GM23338 (cell line): ENCODE measurements around the gene TRIO.

Experiments
- CREB1 ChIP-seq: fragments of 250-450 bp; sonication (Bioruptor Pico); IDR thresholded peaks from 2 replicates; pipeline ENCODE4 v1.5.0; 2020; ENCODE audit warnings: low read depth, mild to moderate bottlenecking, moderate library complexity
- CTCF ChIP-seq, 2 experiments: fragments of 200-600 bp in 1 of 2; sonication (generic) in 1 of 2; conservative IDR thresholded peaks; 2 replicates each; pipeline versions ENCODE4 v1.5.1 to v1.6.1; 2016 to 2017; ENCODE audit warnings: antibody characterized with exemption in 2 of 2, low read depth in 2 of 2, mild to moderate bottlenecking in 2 of 2, moderate library complexity in 1 of 2
- ETS1 ChIP-seq: IDR thresholded peaks from 2 replicates; pipeline ENCODE4 v1.6.1; 2016; ENCODE audit warnings: antibody characterized with exemption
- EZH2 ChIP-seq: fragments of 200-600 bp; sonication (generic); IDR thresholded peaks from one replicate; pipeline ENCODE4 v1.8.0; 2017; ENCODE audit warnings: antibody characterized with exemption, mild to moderate bottlenecking, low read depth; ENCODE audit not compliant: unreplicated experiment
- EZH2phosphoT487 ChIP-seq: fragments of 200-600 bp; sonication (generic); IDR thresholded peaks from one replicate; pipeline ENCODE4 v1.8.1; 2018; ENCODE audit warnings: antibody characterized with exemption; ENCODE audit not compliant: unreplicated experiment
- JUNB ChIP-seq: IDR thresholded peaks from one replicate; pipeline ENCODE4 v1.6.1; 2016; ENCODE audit warnings: antibody characterized with exemption; ENCODE audit not compliant: unreplicated experiment
- POLR2AphosphoS5 ChIP-seq: IDR thresholded peaks from 2 replicates; pipeline ENCODE4 v1.6.1; 2016; ENCODE audit warnings: antibody characterized with exemption, low read depth
- REST ChIP-seq: IDR thresholded peaks from one replicate; pipeline ENCODE4 v1.6.1; 2018; ENCODE audit warnings: antibody characterized with exemption; ENCODE audit not compliant: unreplicated experiment
- ZNF114 ChIP-seq: fragments of 250-450 bp; sonication (Bioruptor Pico); IDR thresholded peaks from 2 replicates; pipeline ENCODE4 v1.5.0; 2020; ENCODE audit warnings: mild to moderate bottlenecking, moderate library complexity

- TF ChIP-seq EZH2 (no peak), CTCF (conservative IDR thresholded peaks at IDR 0.05; ENCODE audit: low read depth in 2 of 2) (no peak), EZH2phosphoT487 (no peak), POLR2AphosphoS5 (no peak), CREB1 (no peak), JUNB (no peak), REST (no peak), ETS1 (no peak), ZNF114 (CRISPR knock-in tag) (no peak)
Measured at GRCh38 chr5:14424011-14424685, 281.0 kb downstream of the TRIO start.
